Activated CD4-positive, alpha-beta T cell treated with anti-CD3 and anti-CD28 coated beads for 48 hours (primary cell): ENCODE results near the gene C2orf81.
"Not testable (repeated sequence)": the region's sequence is repeated elsewhere in the genome, so short reads cannot be mapped to it uniquely, and the experiment has no call there.

Source experiments
- DNase-seq: peaks from one replicate; pipeline ENCODE4 v3.0.0-alpha.2; 2020

C2orf81 gene

GRCh38 chr2:74423231-74424095 is 2.0 kb upstream of the C2orf81 start:
- no peak for DNase-seq

GRCh38 chr2:74420443-74421103 is 846 bp downstream of the C2orf81 start:
- not testable (repeated sequence) for DNase-seq

DNA sequence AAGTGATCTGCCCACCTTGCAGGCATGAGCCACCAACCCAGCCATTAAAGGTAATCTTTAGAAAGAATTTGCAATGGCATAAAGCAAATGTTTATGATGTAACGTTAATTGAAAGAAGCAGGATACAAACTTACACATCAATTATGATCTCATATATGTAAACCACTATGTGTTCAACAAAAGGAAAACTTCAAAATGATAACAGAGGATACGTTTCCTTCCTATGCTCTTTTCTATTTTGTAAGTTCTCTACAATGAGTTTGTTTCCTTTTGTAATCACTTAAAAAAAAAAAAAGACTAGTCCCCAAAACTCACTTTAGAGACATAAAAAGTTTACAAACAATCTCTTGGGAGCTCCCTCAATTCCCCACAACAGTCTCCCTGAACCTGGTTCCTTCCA is 1.4 kb downstream of the C2orf81 start:
- DNase-seq: no peak

DNA sequence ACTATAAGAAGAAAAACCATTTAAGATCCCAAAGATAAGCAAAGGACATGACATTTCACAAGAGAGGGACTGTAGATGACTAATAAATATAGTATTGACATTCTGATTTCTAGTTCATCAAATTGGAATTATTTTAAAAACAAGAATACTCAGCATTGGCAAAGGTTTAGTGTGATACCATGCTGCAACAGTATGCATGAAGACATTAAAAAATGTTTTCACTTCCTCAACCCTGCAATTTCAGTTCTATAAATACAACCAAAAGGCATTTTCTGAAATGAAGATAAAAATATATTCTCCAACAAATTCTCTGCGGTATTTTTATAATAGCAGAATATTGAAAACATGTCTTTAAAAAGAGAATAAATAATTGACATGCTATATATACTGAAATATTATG is 2.1 kb downstream of the C2orf81 start:
- no peak for DNase-seq

DNA sequence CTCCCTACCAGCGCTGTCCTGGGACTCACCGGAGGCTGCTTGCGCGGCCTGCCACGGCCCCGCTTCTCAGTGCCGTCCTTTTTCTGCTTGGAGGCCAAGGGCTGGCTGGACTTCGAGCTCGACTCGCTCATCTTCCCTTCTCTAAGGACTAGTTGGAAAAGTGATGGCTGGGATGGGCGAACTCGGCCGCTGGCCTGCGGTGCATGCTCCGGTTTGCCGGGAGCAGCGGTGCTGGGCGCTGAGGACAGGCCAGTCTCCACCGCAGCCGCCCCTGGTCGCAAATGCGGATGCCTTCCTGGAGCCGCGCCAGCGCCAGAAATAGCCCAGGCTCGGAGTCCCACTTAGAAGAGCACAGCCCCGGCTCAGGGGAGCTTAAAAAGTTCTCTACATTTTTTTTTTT is 3.1 kb downstream of the C2orf81 start:
- DNase-seq: no peak

DNA sequence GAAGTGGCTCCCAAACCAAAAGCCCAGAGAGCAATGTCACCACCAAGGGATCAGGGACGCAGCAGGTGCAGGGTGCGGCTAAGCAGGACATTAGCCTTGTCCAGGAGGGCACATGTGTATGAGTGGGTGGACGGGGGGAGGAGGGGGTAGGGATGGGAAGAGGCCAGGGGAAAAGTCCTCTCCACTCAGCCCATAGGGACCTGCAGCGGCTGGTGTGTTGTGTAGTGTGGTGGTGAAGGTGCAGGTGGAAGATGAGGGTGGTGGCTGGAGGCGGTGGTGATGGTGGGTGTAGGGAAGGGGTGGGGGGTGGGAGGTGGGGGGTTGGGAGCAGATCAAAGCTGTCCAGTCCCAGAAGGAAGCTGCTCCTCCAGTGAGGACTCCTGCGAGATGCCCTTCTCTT is 3.7 kb downstream of the C2orf81 start:
- no peak for DNase-seq

GRCh38 chr2:74417197-74417596 is 4.2 kb downstream of the C2orf81 start:
- no peak for DNase-seq

DNA sequence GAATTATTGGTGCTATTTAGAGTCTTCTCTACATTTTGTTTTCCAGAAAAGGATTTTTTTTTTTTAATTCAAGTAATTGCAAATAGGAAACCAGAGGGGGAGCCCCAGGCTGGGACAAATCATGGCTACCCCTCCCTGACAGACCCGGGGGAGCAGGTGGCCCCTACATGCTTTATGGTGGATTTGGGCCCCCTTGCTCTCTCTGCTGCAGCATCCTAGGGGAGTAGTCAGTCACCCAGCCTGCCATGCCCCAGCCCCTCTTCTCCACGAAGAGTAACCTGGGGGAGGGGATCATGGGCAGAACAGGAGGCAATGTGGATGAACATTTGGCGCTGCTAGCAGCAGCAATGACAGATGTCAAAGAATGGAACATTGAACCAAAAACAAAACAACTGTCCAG is 4.6 kb downstream of the C2orf81 start:
- no peak for DNase-seq

DNA sequence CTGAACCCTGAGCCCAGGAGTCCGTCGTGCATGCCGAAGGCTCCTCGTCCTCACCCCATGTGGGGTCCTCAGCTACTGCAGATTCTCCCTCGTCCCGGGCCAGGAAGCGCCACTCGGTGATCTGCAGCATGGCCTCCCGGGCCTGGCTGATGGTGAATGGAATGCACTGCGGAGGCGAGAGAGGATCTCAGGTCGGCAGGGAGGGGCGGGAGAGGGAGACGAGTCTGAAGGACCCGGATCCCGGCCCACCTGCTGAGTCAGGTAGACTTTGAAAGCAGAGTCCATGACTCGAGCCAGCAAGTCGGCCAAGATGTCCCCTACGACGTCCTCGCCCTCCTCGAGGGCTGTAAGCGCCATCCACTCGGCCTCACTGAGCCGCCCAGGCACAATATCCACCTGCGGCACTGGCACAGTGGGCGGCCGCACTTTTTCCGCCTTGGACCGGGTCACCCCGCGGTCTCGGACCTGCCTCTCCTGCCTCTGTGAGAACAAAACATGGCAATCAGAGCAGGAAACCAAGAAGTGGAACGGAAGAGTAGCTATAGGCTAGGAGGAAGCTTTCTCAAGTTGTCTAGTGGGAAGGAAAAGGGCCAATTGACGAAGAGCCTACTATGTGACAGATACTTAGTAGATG is 5.5 kb downstream of the C2orf81 start:
- DNase-seq: peak; percentile 16

DNA sequence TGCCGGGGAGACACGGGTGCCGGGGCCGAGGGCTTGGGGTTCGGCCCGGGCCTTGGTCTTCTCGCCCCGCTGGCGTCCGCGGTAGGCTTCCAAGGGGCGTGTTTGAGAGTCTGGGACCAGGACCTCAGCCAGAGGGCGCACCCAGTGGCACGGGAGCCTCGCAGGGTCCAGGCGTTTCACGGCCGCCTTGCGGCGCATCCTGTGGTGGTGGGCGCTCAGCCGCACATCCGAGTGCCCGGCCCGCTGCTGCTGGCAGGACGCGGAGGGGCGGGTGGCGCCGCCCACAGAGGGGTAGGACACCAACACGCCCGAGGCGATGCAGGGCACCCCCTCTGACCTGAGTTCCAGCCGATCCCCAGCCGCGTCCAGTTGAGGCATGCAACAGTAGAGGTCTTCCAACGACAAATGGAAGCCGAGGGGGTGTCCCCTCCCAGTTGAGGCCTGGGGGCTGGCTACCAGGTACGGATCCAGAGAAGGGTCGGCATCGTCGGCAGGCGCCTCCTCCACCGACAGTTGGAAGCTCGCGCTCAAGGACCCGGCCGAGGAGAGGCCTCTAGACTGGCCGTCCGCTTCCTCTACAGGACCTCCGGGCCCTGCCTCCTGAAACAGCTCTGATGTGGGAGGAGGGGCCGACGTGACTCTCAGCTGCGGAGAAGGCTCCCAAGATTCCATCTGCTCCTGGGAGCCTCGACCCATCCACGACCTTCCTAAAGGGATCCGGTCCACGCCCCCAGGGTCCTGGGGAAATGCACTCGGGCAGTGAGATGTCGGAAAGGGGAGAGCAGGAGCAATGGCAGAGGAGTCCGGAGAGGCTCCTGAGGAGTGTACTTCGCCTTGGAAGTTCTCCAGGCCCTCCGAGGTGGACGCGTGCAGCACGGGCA is 6.3 kb downstream of the C2orf81 start:
- DNase-seq: peak; percentile 23

- DNase-seq: no peak
These were observed 7.0 kb downstream of the C2orf81 start for GRCh38 chr2:74414441-74414840.

- no peak for DNase-seq
These were observed 8.3 kb downstream of the C2orf81 start for GRCh38 chr2:74413001-74413698.

GRCh38 chr2:74407682-74408081 is 13.7 kb downstream of the C2orf81 start:
- no peak for DNase-seq

GRCh38 chr2:74406035-74406434 is 15.4 kb downstream of the C2orf81 start:
- no peak for DNase-seq

- no peak for DNase-seq
These were observed 19.5 kb downstream of the C2orf81 start for GRCh38 chr2:74401891-74402290.

- no peak for DNase-seq
These were observed 21.6 kb downstream of the C2orf81 start for GRCh38 chr2:74399785-74400184.

GRCh38 chr2:74396149-74396548 is 25.3 kb downstream of the C2orf81 start:
- no peak for DNase-seq

GRCh38 chr2:74393525-74393924 is 27.9 kb downstream of the C2orf81 start:
- DNase-seq: no peak

- no peak for DNase-seq
These were observed 29.0 kb downstream of the C2orf81 start for GRCh38 chr2:74392449-74392743.

DNA sequence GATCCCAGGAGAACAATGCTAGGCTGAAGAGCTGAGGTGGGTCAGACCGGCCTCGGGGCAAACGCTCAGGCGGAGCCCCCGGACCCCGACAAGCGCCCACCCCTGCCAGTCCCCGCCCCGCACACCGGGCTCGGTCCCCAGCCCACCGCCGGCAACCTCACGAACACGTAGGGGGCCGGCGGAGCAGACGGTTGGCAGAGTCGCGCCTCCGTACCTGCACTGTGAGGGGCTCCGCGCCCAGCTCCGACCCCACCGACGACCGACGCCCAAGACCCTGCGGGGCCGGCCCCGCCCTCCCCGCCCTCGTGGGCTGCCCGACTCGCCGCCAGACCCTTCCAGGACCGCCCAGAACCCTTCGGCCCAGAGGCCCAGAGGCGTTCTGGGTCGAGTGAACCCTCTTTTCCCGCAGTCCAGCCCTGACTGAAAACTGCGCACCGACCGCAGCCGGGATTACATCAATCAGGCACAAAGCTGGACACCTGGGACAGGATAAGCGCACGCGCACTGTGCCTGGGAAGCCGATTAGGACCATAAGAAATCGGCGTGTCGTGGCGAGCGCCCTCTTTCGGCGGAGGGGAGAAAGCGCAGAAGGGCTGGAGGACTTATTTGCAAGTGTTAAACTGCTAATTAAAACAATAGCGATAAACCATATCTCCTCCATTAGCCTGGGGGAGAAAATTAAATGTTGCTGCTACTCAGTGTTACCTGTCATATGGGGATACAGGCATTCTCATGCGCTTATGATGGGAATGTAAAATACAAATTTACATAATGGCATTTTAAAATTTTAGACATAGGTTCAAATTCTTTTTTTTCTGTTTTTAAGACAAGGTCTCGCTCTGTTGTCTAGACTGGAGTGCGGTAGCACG is 29.6 kb downstream of the C2orf81 start:
- peak; percentile 96 for DNase-seq

GRCh38 chr2:74391209-74391579 is 30.2 kb downstream of the C2orf81 start:
- DNase-seq: no peak

GRCh38 chr2:74390606-74391005 is 30.8 kb downstream of the C2orf81 start:
- DNase-seq: no peak
